ENCODE data around the gene EXOC4. TPM values are rescaled to one million over a fixed set of nuclear protein-coding genes. Genes with fewer than 3 reads are reported as not detected.
"Not testable (repeated sequence)": the region's sequence is repeated elsewhere in the genome, so short reads cannot be mapped to it uniquely, and the experiment has no call there.

Gene EXOC4
- total RNA-seq, 1 donor from 2014 or later = 96.9 TPM

DNA sequence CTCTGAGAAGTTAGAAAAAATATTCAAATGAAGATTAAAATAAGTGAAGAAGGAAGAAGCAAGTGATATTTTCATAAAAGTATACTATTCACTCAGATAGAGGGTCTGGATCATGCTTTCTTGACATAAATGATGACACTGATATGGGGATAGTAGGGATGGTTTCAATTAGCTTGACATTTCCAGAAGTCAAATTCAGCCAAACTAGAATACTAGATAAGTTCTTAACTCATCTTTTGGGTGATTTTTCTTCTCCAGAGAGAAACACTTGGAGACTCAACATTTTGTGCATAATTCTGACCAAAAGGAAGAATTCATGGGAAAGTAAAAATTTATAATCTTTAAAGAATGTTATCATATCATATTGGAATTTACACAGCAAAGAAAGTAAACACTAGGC, 722.3 kb downstream of the EXOC4 start:
- no peak for DNase-seq (ENCODE audit: low read depth in 2 of 2)

DNA sequence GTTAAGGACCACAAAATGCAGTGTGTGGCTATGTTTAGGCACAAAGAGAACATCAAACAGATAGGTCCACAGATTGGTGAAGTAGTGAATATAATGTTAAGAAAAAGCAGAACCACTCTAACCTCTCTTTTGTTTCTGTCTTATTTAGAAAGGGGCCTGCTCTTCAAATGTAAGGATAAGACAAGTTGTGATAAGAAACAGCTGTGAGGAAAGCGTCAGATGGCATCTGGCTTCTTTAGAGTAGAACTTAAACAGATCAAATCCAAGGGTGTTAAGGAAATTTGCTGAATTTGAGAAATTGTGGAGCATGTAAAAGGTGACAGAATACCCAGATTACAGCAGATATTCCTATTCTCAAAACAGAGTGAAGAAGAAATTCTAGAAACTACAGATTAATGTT, 723.3 kb downstream of the EXOC4 start:
- no peak for DNase-seq (ENCODE audit: low read depth in 2 of 2)

- no peak for DNase-seq (ENCODE audit: low read depth in 2 of 2)
Measured at GRCh38 chr7:133977409-133978274, 724.8 kb downstream of the EXOC4 start.

GRCh38 chr7:133978502-133979295, 725.8 kb downstream of the EXOC4 start:
- DNase-seq (ENCODE audit: low read depth in 2 of 2) = peak in 1 of 2 donors; percentile 48

GRCh38 chr7:133980804-133981203, 727.9 kb downstream of the EXOC4 start:
- no peak for DNase-seq (ENCODE audit: low read depth in 2 of 2)

DNA sequence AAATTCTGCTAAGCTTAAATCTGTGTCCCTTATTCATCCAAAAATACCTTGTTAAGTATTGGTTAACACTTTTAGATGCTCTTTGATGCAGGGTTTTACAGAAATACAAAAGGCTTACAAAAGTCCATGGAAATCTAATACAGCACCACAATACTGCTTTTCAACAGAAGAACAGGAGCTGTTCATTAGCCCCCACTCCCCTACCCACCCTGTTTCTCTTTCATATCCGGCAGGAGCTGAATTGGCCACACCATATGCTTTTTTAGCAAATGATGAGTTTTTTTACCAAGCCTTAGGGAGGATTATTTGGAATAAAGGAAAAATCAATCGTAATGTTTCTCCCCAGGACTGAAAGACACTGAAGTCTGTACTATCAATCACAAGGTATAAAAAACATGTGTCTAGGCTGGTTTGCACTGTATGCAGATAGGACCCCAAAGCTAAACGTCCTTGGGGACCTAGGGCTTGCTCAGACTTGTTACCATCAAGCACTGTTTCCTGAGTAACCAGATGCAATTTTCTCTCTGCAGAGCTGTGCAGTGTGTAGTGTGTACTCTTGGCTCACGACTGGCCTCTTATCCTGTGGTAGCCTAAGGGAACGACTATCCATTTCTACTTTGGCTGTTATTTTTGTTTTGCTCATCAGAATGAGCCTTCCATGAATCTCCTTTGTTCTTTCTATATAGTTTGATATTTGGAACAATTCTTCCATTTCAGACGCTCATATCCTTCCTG, 731.0 kb downstream of the EXOC4 start:
- DNase-seq (ENCODE audit: low read depth in 2 of 2) = peak in 1 of 2 donors; percentile 27

- DNase-seq (ENCODE audit: low read depth in 2 of 2) = no peak
Measured at GRCh38 chr7:133985300-133985699, 732.4 kb downstream of the EXOC4 start.

DNA sequence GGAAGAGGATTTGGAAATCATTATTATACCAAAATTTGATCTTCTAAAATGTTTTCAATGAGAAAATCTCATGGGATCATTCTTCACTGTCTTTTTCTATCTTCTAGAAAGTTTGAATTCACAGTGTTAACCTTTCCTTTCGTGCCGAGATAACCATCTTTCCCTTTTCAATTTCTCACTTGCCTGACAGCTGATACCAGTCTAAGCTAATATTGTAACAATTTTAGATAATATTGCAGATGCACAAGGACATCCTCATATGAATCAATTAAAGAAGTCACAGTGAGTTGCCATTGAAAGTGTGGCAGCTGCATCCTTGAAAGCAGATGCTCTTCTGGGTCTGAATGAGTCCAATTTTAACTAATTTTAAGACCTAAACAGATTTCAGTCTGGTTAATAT, 734.7 kb downstream of the EXOC4 start:
- DNase-seq (ENCODE audit: low read depth in 2 of 2) = no peak

DNA sequence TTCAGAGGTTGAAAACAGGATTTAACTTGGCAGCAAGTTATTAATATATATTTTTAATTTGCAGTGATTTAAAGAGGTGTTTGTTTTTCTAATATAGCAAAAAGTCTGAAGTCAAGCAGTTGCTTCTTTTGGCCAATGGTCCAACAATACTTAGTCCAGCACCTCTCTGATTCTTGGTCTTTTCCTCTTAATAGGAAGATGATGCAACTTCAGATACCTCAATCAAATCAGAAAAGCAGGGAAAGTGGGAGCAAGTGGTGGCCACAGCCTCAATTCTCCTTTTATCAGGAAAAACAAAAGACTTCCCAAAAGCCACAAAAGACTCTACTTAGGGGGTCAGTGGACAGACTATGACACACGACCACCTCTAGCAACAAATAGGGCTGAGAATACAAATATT, 740.7 kb downstream of the EXOC4 start:
- DNase-seq (ENCODE audit: low read depth in 2 of 2) = no peak

GRCh38 chr7:133994100-133994499, 741.2 kb downstream of the EXOC4 start:
- not testable (repeated sequence) for DNase-seq (ENCODE audit: low read depth in 2 of 2)

GRCh38 chr7:133997463-133997862, 744.6 kb downstream of the EXOC4 start:
- no peak for DNase-seq (ENCODE audit: low read depth in 2 of 2)

- DNase-seq (ENCODE audit: low read depth in 2 of 2) = no peak
Measured at GRCh38 chr7:133999178-133999577, 746.3 kb downstream of the EXOC4 start.

DNA sequence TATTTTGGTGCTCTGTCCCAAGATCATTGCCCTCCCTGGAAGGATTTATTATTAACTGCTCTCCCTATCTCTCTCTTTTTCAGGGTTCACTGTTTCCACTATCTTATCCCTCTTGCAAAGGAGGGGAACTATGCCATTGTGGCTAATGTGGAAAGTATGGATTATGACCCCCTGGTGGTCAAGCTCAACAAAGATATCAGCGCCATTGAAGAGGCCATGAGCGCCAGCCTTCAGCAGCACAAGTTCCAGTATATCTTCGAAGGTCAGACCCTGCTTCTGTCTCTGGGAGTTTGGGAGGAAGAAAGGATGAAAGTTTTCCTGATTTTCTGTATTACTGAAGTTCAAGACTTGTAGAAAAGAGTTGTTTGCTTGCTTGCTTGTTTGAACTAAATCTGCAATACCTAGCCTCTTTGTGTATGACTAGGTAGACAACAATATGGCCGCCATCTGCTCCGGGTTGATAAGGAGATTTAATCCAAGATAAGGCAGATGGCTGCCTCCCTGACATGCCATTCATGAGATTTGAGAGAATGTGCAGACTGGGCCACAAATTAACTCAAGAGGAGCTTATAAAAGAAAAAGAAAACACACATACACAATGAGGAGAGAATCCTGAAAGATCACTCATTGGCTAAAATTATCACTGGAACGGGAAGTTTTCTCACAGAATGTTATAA, 752.1 kb downstream of the EXOC4 start:
- no peak for DNase-seq (ENCODE audit: low read depth in 2 of 2)

DNA sequence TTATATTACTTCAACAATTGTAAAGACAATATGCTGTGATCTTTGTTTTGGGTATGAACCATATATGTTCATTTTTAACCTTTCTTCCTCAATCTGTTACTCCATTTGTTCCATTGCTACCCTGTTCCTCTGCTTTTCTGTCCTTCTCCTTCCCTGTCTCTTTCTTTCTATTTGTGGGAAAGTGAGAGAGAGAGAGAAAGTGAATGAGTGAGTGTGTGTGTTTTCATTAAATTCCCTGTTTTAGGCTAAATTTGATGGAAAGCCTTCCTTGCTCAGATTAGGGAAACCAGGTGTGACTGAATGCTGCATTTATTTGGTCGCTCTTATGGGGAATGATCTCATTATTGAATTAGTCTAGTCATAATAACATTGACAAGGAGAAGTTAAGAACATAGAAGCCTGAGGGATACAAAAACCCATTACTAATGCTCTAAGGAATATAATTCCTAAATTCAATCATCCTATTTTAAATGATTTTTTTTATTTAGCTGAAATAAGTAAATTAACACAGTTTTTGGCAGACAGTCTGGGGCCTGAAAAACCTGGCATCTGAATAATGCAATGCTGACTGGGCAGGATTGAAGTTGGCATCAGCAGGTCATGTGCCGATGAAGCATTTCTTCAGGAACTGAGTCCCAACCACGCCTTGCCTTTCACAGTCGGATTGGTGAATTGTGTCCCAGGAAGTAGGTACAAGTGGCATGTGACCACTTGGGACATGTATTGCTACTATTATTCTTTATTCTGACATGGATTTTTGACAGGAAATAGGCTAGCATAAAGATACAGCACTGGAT, 756.6 kb downstream of the EXOC4 start:
- DNase-seq (ENCODE audit: low read depth in 2 of 2) = no peak

- no peak for DNase-seq (ENCODE audit: low read depth in 2 of 2)
Measured at GRCh38 chr7:134013249-134013648, 760.4 kb downstream of the EXOC4 start.

DNA sequence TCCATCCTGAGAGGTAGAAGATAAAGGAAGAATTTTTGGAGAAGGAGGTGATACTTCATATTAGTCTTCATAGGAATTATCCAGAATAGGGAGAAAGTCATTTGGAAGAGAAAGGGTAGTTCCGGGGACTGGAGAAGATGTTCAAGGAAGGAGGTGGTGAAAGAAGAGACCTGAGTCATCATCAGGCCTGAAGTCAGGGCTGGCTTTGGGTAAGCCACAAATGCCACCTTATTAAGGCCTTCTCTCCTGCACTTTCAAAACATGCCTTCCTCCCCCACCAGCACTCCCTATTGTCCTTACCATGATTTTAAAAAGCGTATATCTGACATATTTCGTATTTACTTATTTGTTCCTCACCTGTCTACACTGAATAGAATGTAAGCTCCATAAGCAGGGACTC, 762.1 kb downstream of the EXOC4 start:
- no peak for DNase-seq (ENCODE audit: low read depth in 2 of 2)

- peak; percentile 40 to 51 for DNase-seq (ENCODE audit: low read depth in 2 of 2)
Measured at GRCh38 chr7:134016223-134016941, 763.5 kb downstream of the EXOC4 start.

- no peak for DNase-seq (ENCODE audit: low read depth in 2 of 2)
Measured at GRCh38 chr7:134016942-134017303, 764.0 kb downstream of the EXOC4 start.

GRCh38 chr7:134018306-134018705, 765.4 kb downstream of the EXOC4 start:
- no peak for DNase-seq (ENCODE audit: low read depth in 2 of 2)

DNA sequence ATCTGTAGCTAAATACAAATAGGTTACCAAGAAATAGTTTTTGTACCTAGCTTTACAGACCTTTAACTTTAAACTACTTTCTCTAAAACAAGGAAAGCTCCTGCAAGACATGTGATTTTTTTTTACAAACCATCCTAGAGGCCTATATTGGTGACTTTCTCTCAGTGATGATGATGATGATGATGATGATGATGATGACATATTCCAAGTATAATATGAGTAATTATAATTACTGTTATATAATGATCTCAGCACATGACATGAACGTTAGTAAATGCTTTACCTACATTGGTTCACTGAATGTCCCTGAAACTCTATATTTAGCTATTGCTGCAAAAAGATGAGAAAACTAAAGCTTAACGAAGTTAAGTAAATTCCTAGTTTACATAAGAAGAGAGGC, 766.4 kb downstream of the EXOC4 start:
- DNase-seq (ENCODE audit: low read depth in 2 of 2) = no peak
